HCEC 1CT (cell line): ENCODE data around the gene NEU1.
"Not testable (repeated sequence)": the region's sequence is repeated elsewhere in the genome, so short reads cannot be mapped to it uniquely, and the experiment has no call there.

Source experiments
- DNase-seq: peaks from one replicate; pipeline ENCODE4 v3.0.0-alpha.2; 2017

Gene NEU1

GRCh38 chr6:31871046-31871659 lies 8.5 kb upstream of the NEU1 start:
- no peak for DNase-seq

DNA sequence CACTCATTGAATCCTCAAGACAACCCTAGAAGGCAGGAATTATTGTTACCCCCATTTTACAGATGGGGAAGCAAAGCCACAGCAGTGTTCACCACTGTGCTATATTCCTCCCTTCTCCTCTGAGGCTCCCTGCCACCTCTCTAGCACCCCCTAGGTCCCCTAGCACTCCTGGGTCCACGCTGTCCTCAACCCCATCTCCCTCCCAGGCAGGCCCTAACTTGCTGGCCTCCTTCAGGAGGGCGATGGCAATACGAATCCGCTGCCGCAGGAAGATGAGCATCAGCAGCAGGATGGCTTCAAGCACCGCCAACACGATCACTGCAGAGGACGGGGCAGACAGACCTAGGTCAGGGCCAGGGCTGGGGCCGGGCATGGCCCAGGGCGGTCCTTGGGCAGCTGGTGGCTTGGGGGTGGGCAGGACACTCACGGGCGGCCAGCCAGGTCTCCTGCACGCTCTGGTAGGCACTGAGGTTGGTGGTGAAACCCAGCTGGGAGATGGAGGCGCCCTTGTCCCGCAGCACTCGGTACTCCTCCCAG lies 7.8 kb upstream of the NEU1 start:
- DNase-seq, result no peak

DNA sequence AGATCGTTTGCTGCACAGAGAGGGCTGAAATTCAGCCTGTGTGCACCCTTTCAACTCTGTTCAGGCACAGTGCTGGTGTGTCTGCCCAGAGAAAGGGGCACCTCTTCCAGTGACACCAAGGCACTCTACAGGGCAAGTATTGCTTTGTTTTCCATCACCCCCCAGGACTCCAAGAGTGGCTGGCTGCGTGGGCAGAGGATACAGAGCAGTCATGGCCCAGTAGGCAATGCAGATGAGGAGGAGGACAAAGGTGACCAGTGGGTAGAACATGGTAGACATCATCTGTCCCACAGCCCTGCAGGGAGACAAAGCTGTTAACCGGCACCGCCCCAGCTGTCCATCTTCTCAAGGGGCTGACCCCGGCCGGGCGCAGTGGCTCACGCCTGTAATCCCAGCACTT lies 6.7 kb upstream of the NEU1 start:
- no peak for DNase-seq

DNA sequence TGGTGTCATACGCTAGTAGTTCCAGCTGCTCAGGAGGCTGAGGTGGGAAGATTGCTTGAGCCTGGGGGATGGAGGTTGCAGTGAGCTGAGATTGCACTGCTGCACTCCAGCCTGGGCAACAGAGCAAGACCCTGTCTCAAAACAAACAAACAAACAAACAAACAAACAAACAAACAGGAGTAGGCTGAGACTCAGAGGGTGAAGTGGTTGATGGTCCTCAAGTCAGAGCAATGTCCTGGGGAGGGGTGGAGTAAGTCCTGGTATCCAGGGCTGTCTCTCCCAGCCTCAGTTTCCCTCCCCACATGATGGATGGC lies 6.0 kb upstream of the NEU1 start:
- DNase-seq, result not testable (repeated sequence)

DNA sequence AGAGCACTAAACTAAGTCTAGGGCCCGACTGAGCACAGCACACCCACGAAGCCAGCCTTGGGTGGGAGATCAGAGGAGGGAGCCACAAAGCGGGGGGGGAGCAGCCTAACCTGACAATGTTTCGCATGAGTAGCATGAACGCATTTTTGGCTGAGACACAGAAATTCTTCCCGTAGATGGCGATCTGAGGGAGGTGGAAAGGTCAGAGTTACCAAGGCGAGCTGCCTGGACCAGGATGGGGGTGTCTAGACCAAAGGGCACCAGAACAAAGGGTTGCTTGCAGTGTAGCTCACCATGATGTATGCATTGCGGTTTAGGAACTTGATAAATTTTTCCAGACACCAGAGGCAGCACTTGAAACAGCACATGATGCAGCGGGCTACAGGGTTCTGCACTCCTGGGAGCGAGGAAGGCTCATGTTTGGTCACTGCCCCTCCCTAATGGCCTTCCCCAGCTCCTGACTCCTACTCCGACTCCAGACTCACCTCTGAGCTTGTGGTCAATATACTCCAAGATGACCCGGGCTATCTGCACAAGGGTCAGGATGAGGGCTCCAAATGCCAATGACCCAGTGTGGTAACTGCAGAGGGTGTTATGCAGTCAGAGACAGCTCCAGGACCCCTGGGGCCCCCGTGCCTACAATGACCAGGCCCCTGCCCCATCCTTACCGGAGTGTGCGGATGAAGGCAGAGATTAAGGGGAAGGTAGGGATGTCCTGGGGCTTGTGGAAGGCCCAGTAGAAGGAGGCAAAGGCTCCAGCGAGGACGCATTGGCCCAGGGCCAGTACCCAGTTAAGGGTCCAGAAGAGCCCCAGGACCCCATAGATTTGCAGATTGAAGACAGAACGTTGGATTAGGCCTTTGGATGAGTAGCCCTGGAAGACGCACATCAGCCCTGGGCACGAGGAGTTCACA lies 2.8 kb upstream of the NEU1 start:
- DNase-seq, result no peak

GRCh38 chr6:31864818-31865204 lies 2.2 kb upstream of the NEU1 start:
- no peak for DNase-seq

- not testable (repeated sequence) for DNase-seq
Observed at GRCh38 chr6:31864123-31864562, 1.5 kb upstream of the NEU1 start.

- DNase-seq, result no peak
Observed at GRCh38 chr6:31861919-31862343, 690 bp downstream of the NEU1 start.

DNA sequence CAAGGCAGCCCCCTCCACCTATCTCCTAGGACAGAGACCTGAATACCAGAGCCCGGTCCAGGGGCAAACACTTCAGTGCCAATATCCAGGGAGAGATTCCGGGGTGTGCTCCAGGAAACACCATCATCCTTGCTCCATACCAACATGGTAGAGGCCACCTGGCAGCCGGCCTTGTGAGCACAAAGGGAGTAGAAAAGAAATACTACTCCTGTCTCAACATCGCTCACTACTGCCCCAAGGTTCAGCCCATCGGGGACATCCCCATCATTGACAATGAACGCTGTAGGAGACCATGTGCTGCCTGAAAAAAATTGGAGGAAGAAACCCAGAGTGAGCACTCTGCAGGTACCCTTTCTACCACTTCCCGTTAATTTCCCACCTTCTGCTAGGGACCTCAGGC lies 1.5 kb downstream of the NEU1 start:
- no peak for DNase-seq

DNA sequence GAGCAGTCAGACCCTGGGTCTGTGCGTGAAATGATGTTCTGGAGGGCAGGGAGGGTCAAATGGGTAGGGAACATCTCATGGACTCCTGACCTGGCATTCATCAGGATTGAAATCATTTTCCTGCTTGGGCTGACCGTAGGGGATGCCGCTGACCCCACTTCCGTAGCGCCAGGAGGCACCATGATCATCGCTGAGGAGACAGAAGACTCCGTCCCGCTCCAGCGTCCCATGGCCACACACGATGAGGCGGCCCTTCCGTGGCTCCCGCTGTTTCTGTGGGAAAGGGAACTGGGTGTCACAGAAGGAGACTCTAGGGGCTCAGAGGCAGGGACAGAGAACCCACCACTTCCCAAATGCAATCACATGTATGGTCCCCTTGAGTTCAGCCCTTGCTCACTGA lies 2.3 kb downstream of the NEU1 start:
- DNase-seq, result no peak

DNA sequence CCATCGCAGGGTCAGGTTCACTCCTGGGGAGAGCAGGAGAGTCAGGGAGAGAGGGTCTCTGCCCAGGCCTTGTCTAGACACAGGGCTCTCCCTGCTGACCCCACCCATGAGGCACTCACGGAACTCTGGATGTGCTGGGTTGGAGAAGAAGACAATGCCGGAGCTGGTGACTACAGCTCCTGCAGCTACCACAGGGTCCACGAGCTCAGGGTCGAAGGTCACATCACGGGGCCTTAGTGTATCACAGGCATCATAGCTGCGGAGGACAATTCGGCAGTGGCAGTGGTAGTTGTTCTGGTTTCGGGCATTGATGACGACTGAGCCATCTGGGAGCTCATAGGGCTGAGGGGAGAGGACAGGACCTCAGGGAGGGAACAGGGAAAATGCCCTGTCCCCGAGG lies 2.7 kb downstream of the NEU1 start:
- DNase-seq, result no peak

DNA sequence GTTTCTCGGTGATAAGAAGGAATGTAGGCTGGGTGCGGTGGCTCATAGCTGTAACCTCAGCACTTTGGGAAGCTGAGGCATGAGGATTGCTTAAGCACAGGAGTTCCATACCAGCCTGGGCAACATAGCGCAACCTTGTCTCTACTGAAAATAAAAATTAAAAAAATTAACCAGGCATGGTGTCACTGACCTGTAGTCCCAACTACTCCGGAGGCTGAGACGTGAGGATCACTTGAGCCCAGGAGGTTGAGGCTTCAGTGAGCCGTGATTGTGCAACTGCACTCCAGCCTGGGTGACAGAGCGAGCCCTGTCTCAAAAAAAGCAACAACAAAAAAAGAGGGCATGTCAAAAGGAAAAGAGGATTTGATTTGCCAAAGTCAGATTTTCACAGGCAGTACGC lies 3.9 kb downstream of the NEU1 start:
- DNase-seq, result no peak

- not testable (repeated sequence) for DNase-seq
Observed at GRCh38 chr6:31857774-31858173, 4.8 kb downstream of the NEU1 start.

DNA sequence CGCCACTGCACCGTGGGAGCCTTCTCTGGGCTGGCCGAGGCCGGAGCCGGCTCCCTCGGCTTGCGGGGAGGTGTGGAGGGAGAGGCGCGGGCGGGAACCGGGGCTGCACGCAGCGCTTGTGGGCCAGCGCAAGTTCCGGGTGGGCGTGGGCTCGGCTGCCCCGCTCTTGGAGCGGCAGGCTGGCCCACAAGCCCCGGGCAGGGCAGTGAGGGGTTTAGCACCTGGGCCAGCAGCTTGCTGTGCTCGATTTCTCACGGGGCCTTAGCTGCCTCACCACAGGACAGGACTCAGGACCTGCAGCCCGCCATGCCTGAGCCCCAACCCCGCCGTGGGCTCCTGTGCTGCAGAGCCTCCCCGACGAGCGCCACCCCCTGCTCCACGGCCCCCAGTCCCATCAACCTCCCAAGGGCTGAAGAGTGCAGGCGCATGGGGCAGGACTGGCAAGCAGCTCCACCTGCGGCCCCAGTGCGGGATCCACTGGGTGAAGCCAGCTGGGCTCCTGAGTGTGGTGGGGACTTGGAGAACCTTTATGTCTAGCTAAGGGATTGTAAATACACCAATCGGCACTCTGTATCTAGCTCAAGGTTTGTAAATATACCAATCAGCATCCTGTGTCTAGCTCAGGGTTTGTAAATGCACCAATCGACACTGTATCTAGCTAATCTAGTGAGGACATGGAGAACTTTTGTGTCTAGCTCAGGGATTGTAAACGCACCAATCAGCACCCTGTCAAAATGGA lies 10.5 kb downstream of the NEU1 start:
- DNase-seq, result not testable (repeated sequence)

DNA sequence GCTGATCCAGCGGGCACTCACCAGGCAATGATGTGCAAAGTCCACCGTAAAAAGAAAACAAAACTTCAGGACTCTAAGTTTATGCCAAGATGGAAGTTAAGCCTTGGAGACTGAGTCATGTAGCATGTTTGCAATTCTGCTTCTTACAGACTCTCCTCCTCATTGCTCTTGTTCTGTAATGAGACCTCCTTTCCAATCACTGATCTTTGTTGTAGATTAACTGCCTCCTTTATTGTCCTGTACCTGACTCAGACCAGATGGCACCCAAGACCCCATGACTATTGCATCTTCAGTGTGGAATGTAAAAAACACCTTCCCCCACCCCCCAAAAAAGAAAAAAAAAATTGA lies 11.2 kb downstream of the NEU1 start:
- DNase-seq, result no peak

DNA sequence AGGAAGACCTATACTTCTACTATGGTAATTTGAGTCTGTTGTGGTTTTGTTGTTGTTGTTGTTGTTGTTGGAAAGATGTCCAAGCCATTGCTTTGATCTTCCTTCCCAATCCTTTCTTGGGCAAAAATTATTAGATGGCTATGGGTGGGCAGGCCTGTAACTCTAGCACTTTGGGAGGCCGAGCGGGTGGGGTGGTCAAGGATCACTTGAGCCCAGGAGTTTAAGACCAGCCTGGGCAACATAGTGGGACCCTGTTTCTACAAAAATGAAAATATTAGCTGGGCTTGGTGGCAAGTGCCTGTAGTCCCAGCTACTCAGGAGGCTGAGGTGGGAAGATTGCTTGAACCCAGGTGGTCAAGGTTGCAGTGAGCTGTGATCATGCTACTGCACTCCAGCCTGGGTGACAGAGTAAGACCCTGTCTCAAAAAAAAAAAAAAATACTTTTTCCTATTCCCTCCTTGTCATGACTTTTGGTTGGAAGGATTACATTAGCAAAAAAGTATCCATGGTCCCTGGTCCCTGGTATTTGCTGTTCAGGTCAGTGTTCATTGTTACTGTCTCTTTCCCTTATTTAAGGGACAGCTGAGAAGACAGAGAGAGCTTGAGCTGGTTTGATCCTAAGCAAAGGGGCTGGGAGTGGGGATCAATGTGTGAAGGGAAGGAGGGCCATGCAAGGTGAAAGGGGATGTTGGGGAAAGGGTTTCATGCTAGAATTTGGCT lies 11.7 kb downstream of the NEU1 start:
- DNase-seq, result no peak

- no peak for DNase-seq
Observed at GRCh38 chr6:31847276-31847978, 15.2 kb downstream of the NEU1 start.

DNA sequence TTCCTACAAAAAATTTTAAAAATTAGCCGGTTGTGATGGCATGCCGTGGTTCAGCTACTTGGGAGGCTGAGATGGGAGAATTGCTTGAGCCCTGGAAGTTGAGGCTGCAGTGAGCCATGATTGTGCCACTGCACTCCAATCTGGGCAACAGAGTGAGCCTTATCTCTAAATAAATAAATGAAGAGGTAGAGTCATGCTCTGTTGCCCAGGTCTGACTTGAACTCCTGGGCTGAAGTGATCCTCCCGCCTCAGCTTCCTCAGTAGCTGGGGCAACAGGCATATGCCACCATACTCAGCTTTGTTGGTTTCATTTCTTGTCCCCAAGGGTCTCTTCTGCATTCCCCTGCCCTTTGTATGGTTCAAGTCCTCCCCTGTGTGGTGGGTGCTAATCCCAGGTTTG lies 18.1 kb downstream of the NEU1 start:
- DNase-seq, result no peak

GRCh38 chr6:31842053-31842452 lies 20.6 kb downstream of the NEU1 start:
- DNase-seq, result no peak

- DNase-seq, result not testable (repeated sequence)
Observed at GRCh38 chr6:31839779-31840126, 22.9 kb downstream of the NEU1 start.

- no peak for DNase-seq
Observed at GRCh38 chr6:31838968-31839367, 23.7 kb downstream of the NEU1 start.

DNA sequence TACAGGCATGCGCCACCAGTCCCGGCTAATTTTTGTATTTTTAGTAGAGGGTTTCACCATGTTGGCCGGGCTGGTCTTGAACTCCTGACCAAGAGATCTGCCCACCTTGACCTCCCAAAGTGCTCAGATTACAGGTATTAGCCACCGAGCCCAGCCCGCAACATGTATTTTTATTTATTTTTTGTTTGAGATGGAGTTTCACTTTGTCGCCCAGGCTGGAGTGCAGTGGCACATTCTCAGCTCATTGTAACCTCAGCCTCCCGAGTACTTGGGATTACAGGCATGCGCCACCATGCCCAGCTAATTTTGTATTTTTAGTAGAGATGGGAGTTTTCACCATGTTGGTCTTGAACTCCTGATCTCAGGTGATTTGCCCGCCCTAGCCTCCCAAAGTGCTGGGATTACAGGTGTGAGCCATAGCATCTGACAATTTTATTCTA lies 24.5 kb downstream of the NEU1 start:
- not testable (repeated sequence) for DNase-seq
